H1 (cell line): ENCODE results near the gene HOXB5. TPM values are rescaled to one million over a fixed set of nuclear protein-coding genes. Genes with fewer than 3 reads are reported as not detected.

Experiments
- CTCF ChIA-PET: fragments of 300-600 bp; sonication (Branson Sonifier 250); formaldehyde crosslinking; loops from one replicate; lab custom pipeline; 2021; ENCODE audit not compliant: partially characterized antibody; lab: Charles Lee
- POLR2A ChIA-PET: fragments of 300-600 bp; sonication (Branson Sonifier 250); formaldehyde crosslinking; loops from one replicate; lab custom pipeline; 2021; ENCODE audit warnings: inconsistent platforms; ENCODE audit not compliant: partially characterized antibody; lab: Charles Lee
- DNase-seq, 2 experiments: peaks; one replicate each; pipeline versions ENCODE4 v3.0.0 to v3.0.0-alpha.2; 2010 to 2022; ENCODE audit warnings: low spot score in 2 of 2, low read depth in 1 of 2, mixed read lengths in 1 of 2
- FAIRE-seq: peaks from 2 replicates; lab custom pipeline; 2011; peaks lifted over from hg19 to GRCh38; lab: Jason Lieb, UNC
- H2AFZ ChIP-seq: 2 replicates; pipeline ENCODE4 v1.8.1; 2012; ENCODE audit warnings: low read length, inconsistent platforms
- H2AK5ac ChIP-seq: 2 replicates; pipeline ENCODE4 v1.6.1; 2013; ENCODE audit warnings: low read depth, low read length
- H2BK120ac ChIP-seq: replicated peaks from 2 replicates; pipeline ENCODE3; 2013; ENCODE audit warnings: low read depth, low read length, inconsistent platforms
- H2BK12ac ChIP-seq: 2 replicates; pipeline ENCODE4 v1.6.1; 2013; ENCODE audit warnings: low read depth, low read length
- H2BK15ac ChIP-seq: 2 replicates; pipeline ENCODE4 v1.6.1; 2013; ENCODE audit warnings: low read length
- H2BK20ac ChIP-seq: 2 replicates; pipeline ENCODE4 v1.6.1; 2013; ENCODE audit warnings: low read length
- H2BK5ac ChIP-seq: 2 replicates; pipeline ENCODE4 v1.6.1; 2013; ENCODE audit warnings: low read depth, low read length
- H3K14ac ChIP-seq: 2 replicates; pipeline ENCODE4 v1.6.1; 2013; ENCODE audit warnings: inconsistent platforms; ENCODE audit not compliant: insufficient read length
- H3K18ac ChIP-seq: 2 replicates; pipeline ENCODE4 v1.6.1; 2013; ENCODE audit warnings: low read length; ENCODE audit errors: extremely low read depth
- H3K23ac ChIP-seq: 2 replicates; pipeline ENCODE4 v1.6.1; 2013; ENCODE audit warnings: inconsistent platforms; ENCODE audit not compliant: insufficient read length
- H3K23me2 ChIP-seq: 2 replicates; pipeline ENCODE4 v1.6.1; 2013; ENCODE audit warnings: low read depth, low read length
- H3K27ac ChIP-seq: 2 replicates; pipeline ENCODE4 v1.6.1; 2011; ENCODE audit warnings: low read depth, low read length, inconsistent platforms
- H3K27me3 ChIP-seq, 4 experiments: replicated peaks in 1 of 4; 1 replicate in 1 of 4; 2 replicates in 3 of 4; pipeline versions ENCODE4 v1.6.1 to v1.8.1; 2011 to 2013; ENCODE audit warnings: low read length in 3 of 4, mild to moderate bottlenecking in 3 of 4, inconsistent platforms in 2 of 4, mixed read lengths in 2 of 4, moderate library complexity in 1 of 4; ENCODE audit not compliant: control insufficient read depth in 3 of 4, insufficient read depth in 3 of 4; ENCODE audit errors: extremely low read depth in 1 of 4
- H3K36me3 ChIP-seq, 4 experiments: 2 replicates each; pipeline versions ENCODE4 v1.6.1 to v1.8.1; 2011 to 2013; ENCODE audit warnings: mild to moderate bottlenecking in 4 of 4, low read length in 3 of 4, moderate library complexity in 2 of 4, control low read depth in 1 of 4, inconsistent platforms in 1 of 4; ENCODE audit not compliant: insufficient read depth in 4 of 4, control insufficient read depth in 2 of 4
- H3K4ac ChIP-seq: replicated peaks from 2 replicates; pipeline ENCODE3; 2013; ENCODE audit warnings: low read length, low read depth, mixed read lengths, inconsistent platforms; ENCODE audit not compliant: insufficient read length
- H3K4me1 ChIP-seq, 4 experiments: replicated peaks in 1 of 4; 1 replicate in 1 of 4; 2 replicates in 3 of 4; pipeline versions ENCODE4 v1.6.1 to v1.8.1; 2011 to 2013; ENCODE audit warnings: low read length in 3 of 4, inconsistent platforms in 2 of 4, mixed read lengths in 1 of 4; ENCODE audit not compliant: insufficient read depth in 4 of 4, control insufficient read depth in 3 of 4
- H3K4me2 ChIP-seq, 2 experiments: 2 replicates each; pipeline versions ENCODE4 v1.6.1 to v1.8.1; 2011 to 2013; ENCODE audit warnings: low read depth in 2 of 2, low read length in 2 of 2, control low read depth in 1 of 2, inconsistent platforms in 1 of 2, mild to moderate bottlenecking in 1 of 2; ENCODE audit not compliant: insufficient read depth in 1 of 2
- H3K4me3 ChIP-seq, 4 experiments: fragments of 200-600, 300-600 bp in 1 of 4; sonication (generic), shearing (Covaris generic), sonication (Bioruptor Twin) in 1 of 4; 2 replicates each; pipeline versions ENCODE4 v1.5.1 to v1.8.1; 2011 to 2016; ENCODE audit warnings: low read length in 4 of 4, low read depth in 3 of 4, control low read depth in 2 of 4, inconsistent platforms in 2 of 4, mild to moderate bottlenecking in 2 of 4, mixed read lengths in 1 of 4, moderate library complexity in 1 of 4; ENCODE audit not compliant: insufficient read depth in 2 of 4; ENCODE audit errors: extremely low read depth in 1 of 4
- H3K56ac ChIP-seq: replicated peaks from 2 replicates; pipeline ENCODE3; 2013; ENCODE audit warnings: low read depth, mild to moderate bottlenecking, mixed read lengths, low read length, inconsistent platforms; ENCODE audit not compliant: insufficient read length
- H3K79me1 ChIP-seq: 2 replicates; pipeline ENCODE4 v1.6.1; 2013; ENCODE audit warnings: low read depth, low read length, control low read depth
- H3K79me2 ChIP-seq, 2 experiments: 2 replicates each; pipeline versions ENCODE4 v1.6.1 to v1.8.1; 2012 to 2013; ENCODE audit warnings: low read length in 2 of 2, mild to moderate bottlenecking in 2 of 2, inconsistent platforms in 1 of 2; ENCODE audit not compliant: insufficient read depth in 2 of 2, control insufficient read depth in 1 of 2
- H3K9ac ChIP-seq, 4 experiments: replicated peaks in 1 of 4; 1 replicate in 1 of 4; 2 replicates in 3 of 4; pipeline versions ENCODE4 v1.6.1 to v1.8.1; 2011 to 2013; ENCODE audit warnings: low read depth in 3 of 4, low read length in 3 of 4, control low read depth in 2 of 4, mild to moderate bottlenecking in 2 of 4, moderate library complexity in 2 of 4, inconsistent platforms in 1 of 4; ENCODE audit errors: extremely low read depth in 1 of 4
- H3K9me3 ChIP-seq, 2 experiments: 2 replicates each; pipeline versions ENCODE4 v1.6.1 to v1.8.1; 2012 to 2013; ENCODE audit warnings: mild to moderate bottlenecking in 2 of 2, moderate library complexity in 2 of 2, control low read depth in 1 of 2, inconsistent platforms in 1 of 2, low read depth in 1 of 2, low read length in 1 of 2, mixed read lengths in 1 of 2; ENCODE audit not compliant: insufficient read depth in 2 of 2
- H4K20me1 ChIP-seq, 2 experiments: replicated peaks in 1 of 2; 2 replicates each; pipeline versions ENCODE3 to v1.8.1; 2011 to 2013; ENCODE audit warnings: inconsistent platforms in 2 of 2, low read length in 2 of 2, mild to moderate bottlenecking in 1 of 2; ENCODE audit not compliant: insufficient read depth in 2 of 2, control insufficient read depth in 1 of 2
- H4K5ac ChIP-seq: 2 replicates; pipeline ENCODE4 v1.6.1; 2013; ENCODE audit warnings: low read length, low read depth, mixed read lengths, inconsistent platforms; ENCODE audit not compliant: insufficient read length
- H4K8ac ChIP-seq: 2 replicates; pipeline ENCODE4 v1.8.0; 2013; ENCODE audit warnings: mild to moderate bottlenecking, moderate library complexity, low read length, inconsistent platforms; ENCODE audit not compliant: insufficient read depth; ENCODE audit errors: extremely low read depth
- H4K91ac ChIP-seq: replicated peaks from 2 replicates; pipeline ENCODE3; 2013; ENCODE audit warnings: low read length, mixed read lengths, inconsistent platforms; ENCODE audit not compliant: insufficient read length
- CBX8 ChIP-seq: fragments of 300-800, 300-1000 bp; sonication (generic); IDR thresholded peaks from 2 replicates; pipeline ENCODE4 v1.7.1; 2016; ENCODE audit warnings: low read depth, low read length, borderline replicate concordance
- MAX ChIP-seq: IDR thresholded peaks from 2 replicates; pipeline ENCODE4 v1.6.1; 2012; ENCODE audit warnings: inconsistent platforms
- NANOG ChIP-seq: IDR thresholded peaks from 2 replicates; pipeline ENCODE4 v1.6.1; 2011; ENCODE audit warnings: low read length, low read depth, mild to moderate bottlenecking, inconsistent platforms; ENCODE audit not compliant: insufficient read depth, poor library complexity, severe bottlenecking
- POLR2AphosphoS5 ChIP-seq: IDR thresholded peaks from 2 replicates; pipeline ENCODE4 v1.6.1; 2011; ENCODE audit warnings: low read depth, low read length
- SP4 ChIP-seq: IDR thresholded peaks from 2 replicates; pipeline ENCODE4 v1.6.1; 2012; ENCODE audit warnings: low read length, inconsistent platforms
- TCF12 ChIP-seq: IDR thresholded peaks from 2 replicates; pipeline ENCODE4 v1.6.1; 2011; ENCODE audit warnings: low read depth, mild to moderate bottlenecking, low read length
- polyA plus RNA-seq, 7 experiments: library from polyadenylated mRNA; depleted of rRNA in 3 of 7; stranded (reverse) in 5 of 7; unstranded in 2 of 7; fragments of >200 nt in 5 of 7; fragments of 200-250 nt in 2 of 7; gene quantifications; 1 replicate in 5 of 7; 2 replicates in 1 of 7; 4 replicates in 1 of 7; pipeline versions ENCODE4 v1.2.1 to v1.2.3, GENCODE V29; 2011 to 2013; ENCODE audit warnings: missing spikeins in 2 of 7, mixed read lengths in 2 of 7
- total RNA-seq: library from RNA; stranded (reverse); fragmentation: NEBNext Ultra II Directional; extraction: Animal tissue kit (Norgen Biotek cat#: 25700); gene quantifications from 2 replicates; pipeline ENCODE4 v1.2.1, GENCODE V29; 2021

The HOXB5 gene
- total and polyA plus RNA-seq, 2 of the 8 experiments (the other 6 are each of a cell fraction or from before 2014, with no cell fraction given) = not detected

- H2BK12ac ChIP-seq = no peak overlapping the region
- H2BK15ac ChIP-seq = no peak overlapping the region
- no peak overlapping the region for H2AFZ ChIP-seq
- H4K20me1 ChIP-seq = peaks cover 23 to 40% of the 10 kb centered on the region in 2 experiments
- no peak overlapping the region for H3K14ac ChIP-seq
- no peaks in the 10 kb centered on the region for H3K9me3 ChIP-seq
- no peak overlapping the region for H3K4me3 ChIP-seq
- H2BK5ac ChIP-seq = no peak overlapping the region
- no peak overlapping the region for H4K5ac ChIP-seq
- no peak for FAIRE-seq
- no peak overlapping the region for H3K23ac ChIP-seq
- ChIA-PET CTCF (interaction anchor here (0.6 to 2.3 kb wide), 13 partner anchors 8 to 582 kb away, joined by 3 to 10 read pairs (median 3); no protein-coding TSS in a partner anchor), POLR2A (interaction anchor here (0.7 kb wide), 1 partner anchor 89 kb away, joined by 3 read pairs; no protein-coding TSS in a partner anchor)
- H3K36me3 ChIP-seq = peaks cover 0 to 15% (median 0%) of the 10 kb centered on the region in 4 experiments; a peak in 1 of 8 replicates
- peak; percentile 43; the same call in 1 of the 2 replicates for TF ChIP-seq CBX8
- no peak for TF ChIP-seq MAX
- no peak for TF ChIP-seq POLR2AphosphoS5
- no peak for TF ChIP-seq NANOG
- TF ChIP-seq TCF12 = no peak
- TF ChIP-seq SP4 = no peak
- H2BK20ac ChIP-seq = no peak overlapping the region
- no peak for DNase-seq
- no peak overlapping the region for H3K18ac ChIP-seq
- H3K4me1 ChIP-seq = peaks cover 0 to 7% (median 3%) of the 10 kb centered on the region in 4 experiments; a peak in 5 of 7 replicates
- no peak overlapping the region for H2AK5ac ChIP-seq
- H4K91ac ChIP-seq = no peak overlapping the region
- no peak overlapping the region for H3K4ac ChIP-seq
- H4K8ac ChIP-seq = no peak overlapping the region
- H3K27me3 ChIP-seq = peaks cover 97 to 100% (median 99%) of the 10 kb centered on the region in 4 experiments
- no peak overlapping the region for H3K56ac ChIP-seq
- no peak overlapping the region for H3K9ac ChIP-seq
- no peak overlapping the region for H3K27ac ChIP-seq
- peaks cover 2% of the 10 kb centered on the region; the same call in 1 of the 2 replicates for H3K23me2 ChIP-seq
- H3K79me1 ChIP-seq = no peaks in the 10 kb centered on the region
- H3K79me2 ChIP-seq = no peaks in the 10 kb centered on the region
- no peak overlapping the region for H3K4me2 ChIP-seq
- H2BK120ac ChIP-seq = no peak overlapping the region
Measured at GRCh38 chr17:48609033-48609432, 15.5 kb upstream of the HOXB5 start.
